HepG2 (cell line): ENCODE data around the gene YY1. TPM values are rescaled to one million over a fixed set of nuclear protein-coding genes. Genes with fewer than 3 reads are reported as not detected.

Experiments used
- ATF3 ChIP-seq: sonication (generic); formaldehyde crosslinking; IDR thresholded peaks from 2 replicates; pipeline ENCODE4 v1.4.0; 2020; ENCODE audit warnings: missing genetic modification reagents
- E2F2 ChIP-seq: sonication (generic); formaldehyde crosslinking; IDR thresholded peaks from 2 replicates; pipeline ENCODE4 v1.4.0; 2020; ENCODE audit warnings: missing genetic modification reagents, borderline replicate concordance
- JUND ChIP-seq: sonication (generic); formaldehyde crosslinking; IDR thresholded peaks from 2 replicates; pipeline ENCODE4 v1.8.0; 2022; ENCODE audit warnings: mild to moderate bottlenecking, missing genetic modification reagents
- MTF1 ChIP-seq: sonication (generic); formaldehyde crosslinking; IDR thresholded peaks from 2 replicates; pipeline ENCODE4 v1.5.0; 2020; ENCODE audit warnings: missing genetic modification reagents
- NFKB2 ChIP-seq: sonication (generic); formaldehyde crosslinking; IDR thresholded peaks from 2 replicates; pipeline ENCODE4 v1.4.0; 2020; ENCODE audit warnings: missing genetic modification reagents, borderline replicate concordance
- NFKBIZ ChIP-seq: IDR thresholded peaks from 2 replicates; pipeline ENCODE4 v1.6.1; 2018; ENCODE audit warnings: missing genetic modification reagents, missing compliant biosample characterization
- NONO ChIP-seq, 2 experiments: fragments of 450-650 bp in 1 of 2; sonication (generic) in 1 of 2; formaldehyde crosslinking in 1 of 2; IDR thresholded peaks in 1 of 2; conservative IDR thresholded peaks in 1 of 2; 2 replicates each; pipeline versions ENCODE4 v1.6.1 to v1.8.0; 2017 to 2022; ENCODE audit warnings: mild to moderate bottlenecking in 1 of 2, missing genetic modification reagents in 1 of 2, moderate library complexity in 1 of 2
- RXRB ChIP-seq: IDR thresholded peaks from 2 replicates; pipeline ENCODE4 v1.6.1; 2016; ENCODE audit warnings: borderline replicate concordance, missing genetic modification reagents, missing compliant biosample characterization
- SP4 ChIP-seq: sonication (generic); formaldehyde crosslinking; IDR thresholded peaks from 2 replicates; pipeline ENCODE4 v1.8.1; 2023; ENCODE audit warnings: mild to moderate bottlenecking, missing genetic modification reagents
- TEAD3 ChIP-seq: optimal IDR thresholded peaks from 2 replicates; pipeline ENCODE3; 2016; ENCODE audit warnings: borderline replicate concordance
- ZBTB26 ChIP-seq: IDR thresholded peaks from 2 replicates; pipeline ENCODE4 v1.6.1; 2016; ENCODE audit warnings: missing compliant biosample characterization, missing genetic modification reagents, borderline replicate concordance
- ZBTB46 ChIP-seq: sonication (generic); formaldehyde crosslinking; IDR thresholded peaks from 2 replicates; pipeline ENCODE4 v1.4.0; 2020; ENCODE audit warnings: mild to moderate bottlenecking, missing genetic modification reagents, borderline replicate concordance
- ZFP41 ChIP-seq: sonication (generic); formaldehyde crosslinking; IDR thresholded peaks from 2 replicates; pipeline ENCODE4 v1.4.0; 2020; ENCODE audit warnings: mild to moderate bottlenecking, missing genetic modification reagents, borderline replicate concordance
- ZMAT5 ChIP-seq: sonication (generic); formaldehyde crosslinking; IDR thresholded peaks from 2 replicates; pipeline ENCODE4 v1.5.0; 2020; ENCODE audit warnings: mild to moderate bottlenecking, low read depth, missing genetic modification reagents, borderline replicate concordance
- ZMYM3 ChIP-seq: sonication (generic); formaldehyde crosslinking; IDR thresholded peaks from 2 replicates; pipeline ENCODE4 v1.5.1; 2020; ENCODE audit warnings: mild to moderate bottlenecking, missing genetic modification reagents
- ZNF12 ChIP-seq: sonication (generic); formaldehyde crosslinking; IDR thresholded peaks from 2 replicates; pipeline ENCODE4 v1.5.0; 2020; ENCODE audit warnings: missing genetic modification reagents
- ZNF543 ChIP-seq: sonication (generic); formaldehyde crosslinking; IDR thresholded peaks from 2 replicates; pipeline ENCODE4 v1.4.0; 2020; ENCODE audit warnings: mild to moderate bottlenecking, missing genetic modification reagents
- ZNF570 ChIP-seq: sonication (generic); formaldehyde crosslinking; IDR thresholded peaks from 2 replicates; pipeline ENCODE4 v1.4.0; 2020; ENCODE audit warnings: mild to moderate bottlenecking, missing genetic modification reagents, borderline replicate concordance
- ZNF687 ChIP-seq: sonication (generic); formaldehyde crosslinking; IDR thresholded peaks from 2 replicates; pipeline ENCODE4 v1.5.1; 2020; ENCODE audit warnings: mild to moderate bottlenecking, missing genetic modification reagents, moderate library complexity
- ZSCAN29 ChIP-seq: sonication (generic); formaldehyde crosslinking; conservative IDR thresholded peaks from 2 replicates; pipeline ENCODE4 v1.4.0; 2020; ENCODE audit warnings: mild to moderate bottlenecking, missing genetic modification reagents
- ZSCAN30 ChIP-seq: sonication (generic); formaldehyde crosslinking; IDR thresholded peaks from 2 replicates; pipeline ENCODE4 v1.5.0; 2020; ENCODE audit warnings: mild to moderate bottlenecking, missing genetic modification reagents
- polyA plus RNA-seq, 8 experiments: library from polyadenylated mRNA; depleted of rRNA in 3 of 8; stranded (reverse) in 7 of 8; unstranded in 1 of 8; fragments of >200 nt; fragmentation: Illumina TruSeq in 4 of 8; extraction: Trizol in 4 of 8; gene quantifications; 2 replicates each; pipeline versions ENCODE4 v1.2.1 to v1.2.3, GENCODE V29; 2011 to 2016; ENCODE audit warnings: low read depth in 4 of 8, missing spikeins in 1 of 8, mixed read lengths in 1 of 8; ENCODE audit not compliant: insufficient read depth in 1 of 8
- total RNA-seq, 5 experiments: library from RNA; depleted of rRNA; stranded (reverse); fragments of >200 nt; fragmentation: Illumina TruSeq; extraction: Trizol; gene quantifications; 2 replicates each; pipeline ENCODE4 v1.2.3, GENCODE V29; 2016; ENCODE audit warnings: low read depth in 1 of 5

Gene YY1
- total and polyA plus RNA-seq, 2 of the 13 experiments (the other 11 are each of a cell fraction or from before 2014, with no cell fraction given) = 29.4 to 68.1 TPM

GRCh38 chr14:100325231-100325632 lies 86.3 kb downstream of the YY1 start (continued):
- TF ChIP-seq SP4 (CRISPR knock-in tag) = no peak
- TF ChIP-seq NFKB2 (CRISPR knock-in tag) = no peak; the same call in 1 of the 2 replicates
- 0 out of 2 replicates have a peak, but pooled peaks have one; percentile 48 for TF ChIP-seq RXRB (CRISPR knock-in tag)
- TF ChIP-seq ZMYM3 (CRISPR knock-in tag) = 0 out of 2 replicates have a peak, but pooled peaks have one; percentile 52
- no peak; the same call in 1 of the 2 replicates for TF ChIP-seq ZNF543 (CRISPR knock-in tag)
- TF ChIP-seq NFKBIZ (CRISPR knock-in tag) = 0 out of 2 replicates have a peak, but pooled peaks have one; percentile 19
- TF ChIP-seq ZNF570 (CRISPR knock-in tag) = no peak
- TF ChIP-seq TEAD3 (CRISPR knock-in tag) = no peak
- TF ChIP-seq ZBTB46 (CRISPR knock-in tag) = no peak
- TF ChIP-seq ZSCAN30 = no peak
- no peak for TF ChIP-seq E2F2 (CRISPR knock-in tag)
- TF ChIP-seq MTF1 (CRISPR knock-in tag) = no peak
- peak; percentile 26; the same call in 1 of the 2 replicates for TF ChIP-seq ZBTB26 (CRISPR knock-in tag)
- no peak for TF ChIP-seq NONO (IDR thresholded peaks at IDR 0.05)
- peak; percentile 65; the same call in 1 of the 2 replicates for TF ChIP-seq NONO (CRISPR knock-in tag; conservative IDR thresholded peaks at IDR 0.05)
- no peak for TF ChIP-seq ZFP41 (CRISPR knock-in tag)
- no peak for TF ChIP-seq ATF3 (CRISPR knock-in tag)
- TF ChIP-seq ZNF12 = no peak
- TF ChIP-seq JUND (CRISPR knock-in tag) = peak; percentile 50; the same call in 1 of the 2 replicates
- peak; percentile 94 for TF ChIP-seq ZNF687 (CRISPR knock-in tag)
- TF ChIP-seq ZMAT5 (CRISPR knock-in tag) = no peak
- TF ChIP-seq ZSCAN29 (CRISPR knock-in tag) = 0 out of 2 replicates have a peak, but pooled peaks have one; percentile 30
